GM12801 (cell line): ENCODE results near the gene LRP8.

ENCODE experiments used
- CTCF ChIP-seq: IDR thresholded peaks from one replicate; pipeline ENCODE4 v1.5.1; 2011; ENCODE audit warnings: control low read depth; ENCODE audit not compliant: insufficient read length; ENCODE audit errors: extremely low read depth

The LRP8 gene

GRCh38 chr1:53335661-53336060, 7.8 kb upstream of the LRP8 start:
- TF ChIP-seq CTCF: no peak

- no peak for TF ChIP-seq CTCF
Measured at GRCh38 chr1:53334781-53335180, 6.9 kb upstream of the LRP8 start.

- no peak for TF ChIP-seq CTCF
Measured at GRCh38 chr1:53334312-53334711, 6.4 kb upstream of the LRP8 start.

- TF ChIP-seq CTCF: no peak
Measured at GRCh38 chr1:53332833-53333232, 5.0 kb upstream of the LRP8 start.

GRCh38 chr1:53332186-53332564, 4.3 kb upstream of the LRP8 start:
- no peak for TF ChIP-seq CTCF

- TF ChIP-seq CTCF: no peak
Measured at GRCh38 chr1:53331446-53332185, 3.7 kb upstream of the LRP8 start.

GRCh38 chr1:53330819-53331218, 2.9 kb upstream of the LRP8 start:
- no peak for TF ChIP-seq CTCF
